Stimulated activated CD8-positive, alpha-beta memory T cell treated with anti-CD3 and anti-CD28 coated beads, Interleukin-4, amount 100 ng/mL, for 48 hours (primary cell): ENCODE results near the gene GPX7.

Experiments used
- DNase-seq: peaks from one replicate; pipeline ENCODE4 v3.0.0-alpha.2; 2020

GPX7 gene

GRCh38 chr1:52588535-52588934 is 13.6 kb upstream of the GPX7 start:
- no peak for DNase-seq

GRCh38 chr1:52590266-52590665 is 11.9 kb upstream of the GPX7 start:
- no peak for DNase-seq

DNA sequence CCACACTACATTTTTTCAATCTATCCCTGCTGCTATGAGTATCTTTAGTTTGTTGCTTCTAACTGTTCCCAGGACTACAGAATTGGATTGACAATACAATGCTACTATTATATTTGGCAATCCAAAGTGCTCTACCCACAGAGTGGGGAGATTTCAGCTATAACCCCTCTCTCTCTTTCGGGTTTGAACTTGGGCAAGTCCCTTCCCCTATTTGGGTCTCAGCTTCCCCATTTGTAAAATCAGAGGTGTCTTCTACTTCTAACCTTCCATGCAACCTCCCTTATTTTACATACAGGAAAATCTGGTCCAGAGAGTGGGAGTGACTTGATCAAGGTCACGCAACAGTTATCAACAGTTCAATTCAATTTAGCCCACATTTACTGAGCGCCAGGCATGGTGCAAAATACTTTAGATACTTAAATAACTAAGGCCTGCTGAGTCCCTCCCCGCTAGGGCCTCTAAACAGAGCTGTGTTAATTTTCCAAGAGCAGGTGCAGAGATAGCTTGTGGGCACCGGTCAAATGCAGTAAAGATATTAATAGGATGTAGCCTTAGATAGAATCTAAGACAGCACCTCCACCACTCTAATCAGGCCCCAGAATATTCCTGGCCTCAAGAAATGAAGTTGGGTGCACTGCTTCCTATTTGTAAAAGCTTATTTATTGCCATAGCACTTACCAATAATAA is 9.4 kb upstream of the GPX7 start:
- no peak for DNase-seq

DNA sequence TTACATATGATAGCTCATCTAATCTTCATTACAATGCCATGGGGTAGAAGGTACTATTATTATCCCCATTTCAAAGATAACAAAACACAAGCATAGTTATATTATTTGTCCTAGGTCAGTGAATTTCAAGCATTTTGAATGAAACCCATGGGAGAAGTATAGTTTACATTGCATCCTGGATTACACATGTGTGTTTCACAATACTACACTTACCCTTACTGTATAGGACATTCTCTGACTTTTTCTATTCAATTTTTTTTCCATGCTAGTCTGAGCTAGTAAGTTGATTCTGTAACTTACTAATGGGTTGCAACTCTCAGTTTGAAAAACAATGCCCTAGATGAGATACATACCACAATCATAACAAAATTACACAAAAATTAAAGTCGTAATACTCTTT is 8.7 kb upstream of the GPX7 start:
- DNase-seq: no peak

DNA sequence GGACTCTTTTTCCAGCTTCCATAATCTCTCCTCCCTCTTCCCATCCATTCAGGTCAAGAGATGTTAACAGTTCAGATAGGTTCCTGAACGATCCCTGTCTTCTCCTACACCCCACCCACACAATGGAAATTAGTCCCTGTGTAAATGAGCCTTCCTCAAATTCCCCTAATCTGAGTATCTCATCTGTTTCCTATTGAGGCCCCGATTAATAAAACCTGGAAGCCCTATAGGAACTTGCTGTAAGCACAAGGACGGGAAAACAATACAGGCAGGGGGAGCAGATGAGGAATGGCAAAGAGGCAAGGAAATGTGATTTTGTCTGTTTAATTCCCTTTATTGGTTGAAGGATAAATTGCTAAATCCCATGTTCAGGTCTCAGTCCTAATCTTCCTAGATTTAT is 7.1 kb upstream of the GPX7 start:
- DNase-seq: no peak

GRCh38 chr1:52597912-52598311 is 4.3 kb upstream of the GPX7 start:
- DNase-seq: no peak

- DNase-seq: no peak
Measured at GRCh38 chr1:52598729-52599128, 3.4 kb upstream of the GPX7 start.

DNA sequence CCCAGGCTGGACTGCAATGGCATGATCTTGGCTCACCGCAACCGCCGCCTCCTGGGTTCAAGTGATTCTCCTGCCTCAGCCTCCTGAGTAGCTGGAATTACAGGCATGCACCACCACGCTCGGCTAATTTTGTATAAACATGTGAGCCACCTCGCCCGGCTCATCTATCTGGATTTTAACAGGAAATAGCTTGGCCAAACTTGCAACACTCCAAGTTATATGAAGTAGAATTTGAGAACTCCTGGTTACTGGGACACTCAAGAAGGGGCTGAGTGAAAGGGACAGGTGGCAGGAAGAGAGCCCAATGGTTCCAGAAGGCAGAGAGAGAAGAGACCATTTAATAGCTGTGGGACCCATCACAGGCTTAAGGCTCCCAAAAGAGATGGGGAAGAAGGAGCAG is 2.9 kb upstream of the GPX7 start:
- DNase-seq: no peak

- DNase-seq: no peak
Measured at GRCh38 chr1:52600533-52601179, 1.5 kb upstream of the GPX7 start.

DNA sequence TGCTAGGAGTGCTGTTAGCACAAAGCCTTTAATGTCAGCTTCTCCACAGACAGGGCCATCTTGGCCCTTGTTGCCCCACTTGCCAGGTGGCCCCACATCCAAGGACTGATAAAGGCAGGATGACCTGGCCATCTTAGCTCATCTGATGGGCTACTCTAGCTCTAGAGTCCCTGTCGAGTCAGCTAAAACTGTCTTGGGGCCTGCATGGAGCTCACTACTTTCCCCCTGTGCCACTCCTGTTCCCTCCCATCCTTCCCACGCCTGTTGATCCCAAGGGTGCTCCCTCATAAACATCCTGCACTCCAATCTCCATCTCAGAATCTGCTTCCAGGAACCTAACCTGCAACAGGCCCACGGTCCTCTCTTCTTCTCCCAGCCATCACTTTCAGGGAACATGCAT is 652 bp upstream of the GPX7 start:
- no peak for DNase-seq

GRCh38 chr1:52602856-52603600 is 857 bp downstream of the GPX7 start:
- DNase-seq: peak; percentile 44

- no peak for DNase-seq
Measured at GRCh38 chr1:52603630-52604029, 1.5 kb downstream of the GPX7 start.

DNA sequence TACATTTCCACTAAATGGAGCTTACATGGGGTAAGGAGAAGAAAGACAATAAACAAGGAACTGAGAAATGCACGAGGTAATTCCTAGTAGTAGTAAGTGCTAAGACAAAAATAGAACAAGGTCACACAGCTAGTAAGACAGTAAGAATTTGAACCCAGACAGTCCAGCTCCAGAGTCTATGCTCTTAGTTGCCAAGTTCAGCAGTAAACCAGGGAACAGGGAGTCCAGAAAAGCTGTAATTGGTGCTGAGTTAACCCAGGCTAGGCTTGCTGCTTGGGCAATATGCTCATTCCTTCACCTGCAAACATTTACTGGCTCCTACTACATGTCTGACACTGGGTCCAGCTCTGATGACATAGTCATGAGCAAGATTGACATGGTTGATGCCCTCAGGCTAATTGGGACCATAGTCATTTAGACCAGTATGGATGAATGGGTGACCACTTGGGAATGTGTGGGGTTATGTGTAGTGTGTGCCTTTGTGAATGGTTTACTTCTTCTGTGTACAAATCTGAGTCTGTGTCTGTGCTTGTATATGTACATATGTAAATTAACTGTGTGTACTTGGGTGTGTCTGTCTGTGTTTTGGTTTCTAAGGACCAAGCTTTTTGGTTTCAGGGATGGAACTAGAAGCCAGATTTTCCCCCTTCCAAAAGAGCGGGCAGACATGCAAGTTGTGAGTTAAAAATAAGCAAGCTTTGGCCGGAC is 2.0 kb downstream of the GPX7 start:
- no peak for DNase-seq

DNA sequence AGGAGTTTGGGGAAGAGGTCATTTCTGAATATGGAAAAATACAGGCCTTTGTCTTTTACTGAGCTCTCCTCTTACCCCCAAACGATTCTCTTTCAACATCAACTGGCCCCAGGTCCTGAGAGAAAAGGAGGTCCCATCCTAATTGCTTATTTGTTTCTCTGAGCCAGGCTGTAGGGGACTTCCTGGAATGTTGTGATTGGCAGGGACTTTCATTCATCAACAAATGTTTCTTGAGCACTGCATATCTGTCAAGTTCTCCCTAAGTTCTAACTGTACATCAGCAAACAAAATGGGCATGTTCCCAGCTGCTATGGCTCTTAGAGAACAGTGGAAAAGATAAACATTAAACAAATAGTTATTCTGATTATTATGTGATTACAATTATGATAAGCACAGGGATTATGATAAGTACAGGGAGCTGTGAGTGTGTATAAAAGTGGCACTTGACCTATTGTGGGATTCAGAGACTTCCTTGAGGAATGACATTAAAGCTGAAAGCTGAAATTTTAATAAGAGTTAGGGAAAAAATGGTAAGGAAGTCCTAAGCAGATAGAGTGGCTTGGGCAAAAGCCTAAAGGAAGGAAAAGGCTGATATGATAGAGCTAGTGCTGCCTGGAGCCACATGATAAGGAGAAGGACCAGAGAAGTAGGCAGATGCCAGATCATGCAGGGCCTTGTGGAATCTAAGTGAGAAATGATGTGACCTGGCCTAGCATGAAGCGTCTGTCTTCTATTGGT is 11.6 kb downstream of the GPX7 start:
- DNase-seq: no peak

DNA sequence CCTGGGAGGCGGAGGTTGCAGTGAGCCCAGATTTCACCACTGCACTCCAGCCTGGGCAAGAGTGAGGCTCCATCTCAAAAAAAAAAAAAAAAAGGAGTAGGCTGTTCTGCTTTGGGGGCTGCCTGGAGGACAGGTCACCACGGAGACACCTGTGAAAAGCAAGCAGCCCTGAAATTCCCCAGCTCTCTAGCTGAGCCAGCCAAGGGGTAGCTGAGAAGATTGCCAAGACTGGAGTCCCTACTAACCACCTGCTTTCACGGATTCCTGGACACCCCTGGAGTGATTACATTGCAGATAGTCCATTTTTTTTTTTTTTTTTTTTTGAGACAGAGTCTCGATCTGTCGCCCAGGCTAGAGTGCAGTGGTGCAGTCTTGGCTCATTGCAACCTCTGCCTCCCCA is 12.5 kb downstream of the GPX7 start:
- DNase-seq: no peak

- DNase-seq: no peak
Measured at GRCh38 chr1:52615489-52616042, 13.4 kb downstream of the GPX7 start.

- DNase-seq: no peak
Measured at GRCh38 chr1:52621950-52622349, 19.8 kb downstream of the GPX7 start.

DNA sequence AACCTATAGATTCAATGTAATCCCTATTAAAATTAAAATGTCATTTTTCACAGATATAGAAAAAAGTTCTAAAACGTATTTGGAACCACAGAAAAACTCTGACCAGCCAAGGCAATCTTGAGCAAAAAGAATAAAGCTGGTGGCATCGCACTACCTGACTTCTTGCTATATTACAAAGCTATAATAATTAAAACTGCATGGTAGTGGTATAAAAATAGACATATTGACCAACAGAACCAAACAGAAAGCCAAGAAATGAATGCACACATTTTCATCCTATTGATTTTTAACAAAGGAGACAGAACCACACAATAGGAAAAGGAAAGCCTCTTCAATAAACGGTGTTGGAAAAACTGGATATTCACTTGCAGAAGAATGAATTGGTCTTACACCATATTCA is 21.6 kb downstream of the GPX7 start:
- no peak for DNase-seq

GRCh38 chr1:52627028-52627427 is 24.9 kb downstream of the GPX7 start:
- DNase-seq: no peak

- no peak for DNase-seq
Measured at GRCh38 chr1:52628614-52629324, 26.6 kb downstream of the GPX7 start.

- no peak for DNase-seq
Measured at GRCh38 chr1:52629325-52629643, 27.1 kb downstream of the GPX7 start.

GRCh38 chr1:52629667-52630066 is 27.5 kb downstream of the GPX7 start:
- DNase-seq: no peak
